GM19043 (cell line): ENCODE results near the gene MYBPC3.

Source experiments
- ATAC-seq: cut with Tn5 transposase; IDR thresholded peaks from one replicate; pipeline ENCODE4 v1.9.1; 2021; ENCODE audit warnings: low read depth; ENCODE audit not compliant: unreplicated experiment

MYBPC3 gene

GRCh38 chr11:47352556-47352955, at the start of gene MYBPC3:
Gene MYBPC3 (minus strand): TSS chr11:47352702. CDS start chr11:47352647, 55 bp downstream.
- no peak for ATAC-seq

- peak; percentile 77 for ATAC-seq
These were observed 48.3 kb upstream of the MYBPC3 start for GRCh38 chr11:47400768-47401279.

- ATAC-seq = peak; percentile 39
These were observed 47.6 kb upstream of the MYBPC3 start for GRCh38 chr11:47399860-47400767.

- no peak for ATAC-seq
These were observed 46.0 kb upstream of the MYBPC3 start for GRCh38 chr11:47398551-47398950.

GRCh38 chr11:47398011-47398410, 45.5 kb upstream of the MYBPC3 start:
- no peak for ATAC-seq

GRCh38 chr11:47396049-47396320, 43.5 kb upstream of the MYBPC3 start:
- ATAC-seq = no peak

GRCh38 chr11:47395223-47396048, 42.9 kb upstream of the MYBPC3 start:
- no peak for ATAC-seq

GRCh38 chr11:47394322-47395222, 42.1 kb upstream of the MYBPC3 start:
- peak; percentile 59 for ATAC-seq

GRCh38 chr11:47394050-47394321, 41.5 kb upstream of the MYBPC3 start:
- ATAC-seq = no peak

- no peak for ATAC-seq
These were observed 40.9 kb upstream of the MYBPC3 start for GRCh38 chr11:47393163-47394049.

- ATAC-seq = no peak
These were observed 40.2 kb upstream of the MYBPC3 start for GRCh38 chr11:47392546-47393162.

GRCh38 chr11:47391711-47392432, 39.4 kb upstream of the MYBPC3 start:
- ATAC-seq = no peak

- no peak for ATAC-seq
These were observed 38.6 kb upstream of the MYBPC3 start for GRCh38 chr11:47391077-47391583.

- no peak for ATAC-seq
These were observed 37.9 kb upstream of the MYBPC3 start for GRCh38 chr11:47390422-47390760.

- no peak for ATAC-seq
These were observed 37.3 kb upstream of the MYBPC3 start for GRCh38 chr11:47389577-47390421.

- no peak for ATAC-seq
These were observed 36.4 kb upstream of the MYBPC3 start for GRCh38 chr11:47388697-47389576.
